Epithelial cell of esophagus (primary cell): ENCODE results near the gene CTSW.
A peak's percentile ranks its signal among the peaks of the same experiment; 100 is the strongest.

Source experiments
- DNase-seq: peaks from one replicate; pipeline ENCODE4 v3.0.0; 2010; ENCODE audit warnings: low read depth
- H3K4me3 ChIP-seq: 2 replicates; pipeline ENCODE4 v1.5.1; 2011; ENCODE audit warnings: mild to moderate bottlenecking, low read length, control low read depth
- CTCF ChIP-seq: IDR thresholded peaks from 2 replicates; pipeline ENCODE4 v1.5.1; 2011; ENCODE audit warnings: low read depth, mild to moderate bottlenecking, low read length, control low read depth, inconsistent platforms; ENCODE audit not compliant: insufficient read depth; ENCODE audit errors: missing control alignments

Gene CTSW

GRCh38 chr11:65903715-65904114 is 24.1 kb downstream of the CTSW start:
- no peak overlapping the region for H3K4me3 ChIP-seq
- DNase-seq: no peak
- TF ChIP-seq CTCF: no peak

GRCh38 chr11:65906602-65907001 is 27.0 kb downstream of the CTSW start:
- TF ChIP-seq CTCF: no peak

GRCh38 chr11:65907878-65908277 is 28.2 kb downstream of the CTSW start:
- TF ChIP-seq CTCF: no peak
- no peak for DNase-seq
- no peak overlapping the region for H3K4me3 ChIP-seq

More at GRCh38 chr11:65906602-65907001, 27.0 kb downstream of the CTSW start:
- peak; percentile 52 for DNase-seq
- H3K4me3 ChIP-seq: no peak overlapping the region

GRCh38 chr11:65911682-65912568 is 32.3 kb downstream of the CTSW start:
- no peak overlapping the region for H3K4me3 ChIP-seq
- DNase-seq: peak; percentile 72
- peak; percentile 19 for TF ChIP-seq CTCF

GRCh38 chr11:65912845-65913244 is 33.2 kb downstream of the CTSW start:
- DNase-seq: peak; percentile 92
- no peak overlapping the region for H3K4me3 ChIP-seq
- TF ChIP-seq CTCF: no peak

GRCh38 chr11:65915101-65915820 is 35.6 kb downstream of the CTSW start:
- H3K4me3 ChIP-seq: no peak overlapping the region
- TF ChIP-seq CTCF: no peak
- DNase-seq: no peak
